Type B pancreatic cell (in vitro differentiated cells): ENCODE data around the gene HOXB9. TPM values are rescaled to one million over a fixed set of nuclear protein-coding genes. Genes with fewer than 3 reads are reported as not detected.

Experiments used
- DNase-seq: peaks from one replicate; pipeline ENCODE4 v3.0.0; 2021; ENCODE audit warnings: mixed read lengths; ENCODE audit not compliant: unreplicated experiment; ENCODE audit errors: extremely low spot score
- H3K27ac Mint-ChIP-seq: 2 replicates; pipeline ENCODE4 v1.8.0; 2021; ENCODE audit warnings: mild to moderate bottlenecking, mixed read lengths
- H3K27me3 Mint-ChIP-seq: 2 replicates; pipeline ENCODE4 v1.8.0; 2021; ENCODE audit warnings: mixed read lengths
- H3K36me3 Mint-ChIP-seq: 2 replicates; pipeline ENCODE4 v1.8.0; 2021; ENCODE audit warnings: mixed read lengths
- H3K4me1 Mint-ChIP-seq: one replicate; pipeline ENCODE4 v1.8.0; 2021; ENCODE audit warnings: mixed read lengths; ENCODE audit not compliant: unreplicated experiment
- H3K4me3 Mint-ChIP-seq: 2 replicates; pipeline ENCODE4 v1.8.0; 2021; ENCODE audit warnings: mild to moderate bottlenecking, mixed read lengths
- H3K9me3 Mint-ChIP-seq: 2 replicates; pipeline ENCODE4 v1.8.0; 2021; ENCODE audit warnings: mixed read lengths
- CTCF ChIP-seq: fragments of 200-600 bp; sonication (generic); conservative IDR thresholded peaks from 2 replicates; pipeline ENCODE4 v1.5.0; 2021; ENCODE audit warnings: antibody characterized with exemption, mild to moderate bottlenecking
- microRNA-seq: library from miRNA; unstranded; fragments of <30 nt; microRNA quantifications from one replicate; pipeline ENCODE4, GENCODE V29; 2020
- total RNA-seq: library from RNA; stranded (reverse); gene quantifications from 2 replicates; pipeline ENCODE4 v1.2.1, GENCODE V29; 2021; ENCODE audit warnings: low replicate concordance

HOXB9 gene
- total RNA-seq, 1 donor from 2014 or later = 9.4 TPM

DNA sequence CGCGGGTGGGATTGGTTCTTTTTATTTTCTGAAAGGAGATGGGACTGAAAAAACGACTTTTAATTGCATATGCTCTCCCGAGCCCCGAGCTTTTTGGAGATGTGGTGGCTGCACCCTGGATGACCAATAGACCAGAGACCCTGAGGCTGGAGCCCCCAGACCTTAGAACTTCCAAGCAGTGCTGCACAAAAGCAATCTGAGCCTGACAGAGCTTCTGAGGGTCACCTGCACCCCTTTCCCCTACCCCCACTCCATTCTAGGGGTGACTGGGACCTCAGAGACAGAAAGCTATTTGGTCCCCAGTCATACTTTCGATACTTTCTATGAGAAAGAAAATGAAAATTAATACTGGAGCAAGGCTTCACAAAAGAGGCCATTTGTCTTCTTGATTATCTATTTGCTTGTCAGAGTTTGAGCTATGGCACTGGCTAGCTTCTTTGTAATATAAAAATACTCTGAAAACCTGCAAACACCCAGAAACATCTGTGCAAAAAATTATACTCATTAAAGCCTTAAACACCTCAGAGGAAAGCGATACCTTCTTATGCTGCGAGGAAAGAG is 51.6 kb downstream of the HOXB9 start:
- no peak for DNase-seq
- Mint-ChIP-seq H3K27me3 (peaks cover 58% of the 10 kb centered on the region), H3K4me3 (no peak overlapping the region), H3K9me3 (no peaks in the 10 kb centered on the region), H3K4me1 (peaks cover 44% of the 10 kb centered on the region), H3K27ac (no peak overlapping the region), H3K36me3 (peaks cover 22% of the 10 kb centered on the region)
- TF ChIP-seq CTCF = no peak

GRCh38 chr17:48571826-48572417 is 54.2 kb downstream of the HOXB9 start:
- H3K9me3 Mint-ChIP-seq = no peaks in the 10 kb centered on the region
- no peak overlapping the region for H3K27ac Mint-ChIP-seq
- H3K4me3 Mint-ChIP-seq = no peak overlapping the region
- no peak for TF ChIP-seq CTCF
- peaks cover 54% of the 10 kb centered on the region for H3K27me3 Mint-ChIP-seq
- H3K4me1 Mint-ChIP-seq = peaks cover 43% of the 10 kb centered on the region
- no peak for DNase-seq
- peaks cover 18% of the 10 kb centered on the region for H3K36me3 Mint-ChIP-seq

Small RNA genes lying within 50 kb of the gene (microRNA-seq; reads per million reads assigned to microRNA genes)
- not detected for gene MIR196A1

Other genes starting within 250 kb of the HOXB9 start
- gene SKAP1, start 196.1 kb downstream of the HOXB9 start, total RNA-seq = 0.43 and 0.79 TPM in 2 replicates
- gene HOXB1, start 95.3 kb downstream of the HOXB9 start, total RNA-seq = 0.29 and 0.79 TPM in 2 replicates
- 35.6 and 36.5 TPM in 2 replicates for gene HOXB2, start 81.2 kb downstream of the HOXB9 start, total RNA-seq
- 14.8 and 27.0 TPM in 2 replicates for gene HOXB4, start 48.0 kb downstream of the HOXB9 start, total RNA-seq
- 46.9 and 93.7 TPM in 2 replicates for gene HOXB3, start 36.1 kb downstream of the HOXB9 start, total RNA-seq
- gene HOXB5, start 32.6 kb downstream of the HOXB9 start, total RNA-seq = 10.1 and 20.8 TPM in 2 replicates
- gene HOXB6, start 21.4 kb downstream of the HOXB9 start, total RNA-seq = 17.6 and 20.3 TPM in 2 replicates
- gene HOXB7, start 15.3 kb downstream of the HOXB9 start, total RNA-seq = 9.8 and 11.7 TPM in 2 replicates
- 16.0 and 17.1 TPM in 2 replicates for gene HOXB8, start 11.1 kb downstream of the HOXB9 start, total RNA-seq
- gene PRAC1, start 96.2 kb upstream of the HOXB9 start, total RNA-seq = 0.88 TPM in 1 of 2 replicates, not detected in the other
- gene PRAC2, start 96.8 kb upstream of the HOXB9 start, total RNA-seq = not detected in 2 replicates
- gene HOXB13, start 102.4 kb upstream of the HOXB9 start, total RNA-seq = 0.59 TPM in 1 of 2 replicates, not detected in the other
- 2.8 and 3.5 TPM in 2 replicates for gene TTLL6, start 190.9 kb upstream of the HOXB9 start, total RNA-seq
- gene CALCOCO2, start 204.7 kb upstream of the HOXB9 start, total RNA-seq = 74.5 and 99.7 TPM in 2 replicates